ENCODE measurements around the gene PSMD3. TPM values are rescaled to one million over a fixed set of nuclear protein-coding genes. Genes with fewer than 3 reads are reported as not detected.

Gene PSMD3
- total RNA-seq, 1 experiment from 2014 or later, result 174 TPM

DNA sequence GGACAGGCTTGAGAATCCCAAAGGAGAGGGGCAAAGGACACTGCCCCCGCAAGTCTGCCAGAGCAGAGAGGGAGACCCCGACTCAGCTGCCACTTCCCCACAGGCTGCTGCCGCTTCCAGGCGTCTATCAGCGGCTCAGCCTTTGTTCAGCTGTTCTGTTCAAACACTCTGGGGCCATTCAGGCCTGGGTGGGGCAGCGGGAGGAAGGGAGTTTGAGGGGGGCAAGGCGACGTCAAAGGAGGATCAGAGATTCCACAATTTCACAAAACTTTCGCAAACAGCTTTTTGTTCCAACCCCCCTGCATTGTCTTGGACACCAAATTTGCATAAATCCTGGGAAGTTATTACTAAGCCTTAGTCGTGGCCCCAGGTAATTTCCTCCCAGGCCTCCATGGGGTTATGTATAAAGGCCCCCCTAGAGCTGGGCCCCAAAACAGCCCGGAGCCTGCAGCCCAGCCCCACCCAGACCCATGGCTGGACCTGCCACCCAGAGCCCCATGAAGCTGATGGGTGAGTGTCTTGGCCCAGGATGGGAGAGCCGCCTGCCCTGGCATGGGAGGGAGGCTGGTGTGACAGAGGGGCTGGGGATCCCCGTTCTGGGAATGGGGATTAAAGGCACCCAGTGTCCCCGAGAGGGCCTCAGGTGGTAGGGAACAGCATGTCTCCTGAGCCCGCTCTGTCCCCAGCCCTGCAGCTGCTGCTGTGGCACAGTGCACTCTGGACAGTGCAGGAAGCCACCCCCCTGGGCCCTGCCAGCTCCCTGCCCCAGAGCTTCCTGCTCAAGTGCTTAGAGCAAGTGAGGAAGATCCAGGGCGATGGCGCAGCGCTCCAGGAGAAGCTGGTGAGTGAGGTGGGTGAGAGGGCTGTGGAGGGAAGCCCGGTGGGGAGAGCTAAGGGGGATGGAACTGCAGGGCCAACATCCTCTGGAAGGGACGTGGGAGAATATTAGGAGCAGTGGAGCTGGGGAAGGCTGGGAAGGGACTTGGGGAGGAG is 34.7 kb downstream of the PSMD3 start, which contains the start of gene CSF3:
Gene CSF3 (plus strand): TSS at position 436 of the 993 bp plus-strand sequence. CDS start 35 bp downstream, at position 471.
- TF ChIP-seq, protein P1, sequence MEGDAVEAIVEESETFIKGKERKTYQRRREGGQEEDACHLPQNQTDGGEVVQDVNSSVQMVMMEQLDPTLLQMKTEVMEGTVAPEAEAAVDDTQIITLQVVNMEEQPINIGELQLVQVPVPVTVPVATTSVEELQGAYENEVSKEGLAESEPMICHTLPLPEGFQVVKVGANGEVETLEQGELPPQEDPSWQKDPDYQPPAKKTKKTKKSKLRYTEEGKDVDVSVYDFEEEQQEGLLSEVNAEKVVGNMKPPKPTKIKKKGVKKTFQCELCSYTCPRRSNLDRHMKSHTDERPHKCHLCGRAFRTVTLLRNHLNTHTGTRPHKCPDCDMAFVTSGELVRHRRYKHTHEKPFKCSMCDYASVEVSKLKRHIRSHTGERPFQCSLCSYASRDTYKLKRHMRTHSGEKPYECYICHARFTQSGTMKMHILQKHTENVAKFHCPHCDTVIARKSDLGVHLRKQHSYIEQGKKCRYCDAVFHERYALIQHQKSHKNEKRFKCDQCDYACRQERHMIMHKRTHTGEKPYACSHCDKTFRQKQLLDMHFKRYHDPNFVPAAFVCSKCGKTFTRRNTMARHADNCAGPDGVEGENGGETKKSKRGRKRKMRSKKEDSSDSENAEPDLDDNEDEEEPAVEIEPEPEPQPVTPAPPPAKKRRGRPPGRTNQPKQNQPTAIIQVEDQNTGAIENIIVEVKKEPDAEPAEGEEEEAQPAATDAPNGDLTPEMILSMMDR (conservative IDR thresholded peaks at IDR 0.05), result no peak
- Histone ChIP-seq H3T11ph (ENCODE audit: low read length) (no peak within 1 kb of the TSS), H2BK120ac (ENCODE audit: low read depth, low read length, poor library complexity, severe bottlenecking) (no peak within 1 kb of the TSS), H3K56ac (ENCODE audit: insufficient read length, low read depth, low read length) (no peak within 1 kb of the TSS), H3K18ac (ENCODE audit: insufficient read length, low read depth, low read length) (peak within 1 kb of the TSS; percentile 19), H3K79me1 (ENCODE audit: insufficient read depth, low read depth, low read length, poor library complexity, severe bottlenecking) (no peaks in the 10 kb centered on the region), H4K91ac (ENCODE audit: insufficient read length, low read depth, low read length) (no peak within 1 kb of the TSS), H4K8ac (replicated peaks; ENCODE audit: insufficient read length, low read depth, low read length) (no peak within 1 kb of the TSS), H3K4me1 (ENCODE audit: insufficient read depth, low read length) (peaks cover 4% of the 10 kb centered on the region; the same call in 1 of the 2 replicates), H3K14ac (ENCODE audit: insufficient read depth, low read length) (peak within 1 kb of the TSS; percentile 17; the same call in 1 of the 2 replicates), H2BK5ac (ENCODE audit: insufficient read length, low read length) (no peak within 1 kb of the TSS), H4K20me1 (ENCODE audit: control insufficient read depth, insufficient read depth, insufficient read length) (no peaks in the 10 kb centered on the region), H3K4ac (ENCODE audit: low read depth, low read length) (no peak within 1 kb of the TSS), H3K9me3 (ENCODE audit: control insufficient read depth, low read depth, low read length) (no peaks in the 10 kb centered on the region), H3K27ac (ENCODE audit: insufficient read length, low read depth, low read length) (no peak within 1 kb of the TSS), H2BK15ac (ENCODE audit: low read depth, low read length) (no peak within 1 kb of the TSS), H3K79me2 (ENCODE audit: insufficient read depth, low read length) (no peaks in the 10 kb centered on the region), H3K4me2 (ENCODE audit: insufficient read depth, insufficient read length, low read length) (no peak within 1 kb of the TSS), H2BK20ac (ENCODE audit: low read depth, low read length, poor library complexity, severe bottlenecking) (no peak within 1 kb of the TSS), H3K23me2 (ENCODE audit: insufficient read length, low read depth, low read length, poor library complexity, severe bottlenecking) (no peaks in the 10 kb centered on the region), H3K23ac (ENCODE audit: insufficient read length, low read depth, low read length) (no peak within 1 kb of the TSS), H3K27me3 (ENCODE audit: insufficient read depth, low read length) (no peaks in the 10 kb centered on the region), H2BK12ac (ENCODE audit: insufficient read length, low read depth, low read length) (no peak within 1 kb of the TSS), H3K9ac (ENCODE audit: extremely low read depth, insufficient read length, low read length) (no peak within 1 kb of the TSS), H4K5ac (ENCODE audit: insufficient read length, low read depth, low read length) (no peak within 1 kb of the TSS), H2AFZ (ENCODE audit: low read length) (no peak within 1 kb of the TSS), H2AK5ac (ENCODE audit: insufficient read length, low read length) (no peak within 1 kb of the TSS)
- peaks cover 0 to 6% of the 10 kb centered on the region in 2 experiments; a peak in 2 of 5 replicates for H3K9me3 Mint-ChIP-seq
- DNase-seq, result no peak
- H3K27me3 Mint-ChIP-seq (ENCODE audit: low read depth), result peaks cover 3% of the 10 kb centered on the region
- WGBS (ENCODE audit: extremely low coverage, insufficient read length, low lambda C conversion rate), result no CpG with 5 or more reads among the region's 20 CpGs
- no peak within 1 kb of the TSS; a peak in 1 of 5 replicates for H3K4me3 Mint-ChIP-seq
- H3K4me1 Mint-ChIP-seq, result peaks cover 26 to 52% of the 10 kb centered on the region in 2 experiments
- H3K27ac Mint-ChIP-seq, result peak within 1 kb of the TSS in 2 of 3 experiments; percentile 52 to 73; a peak in 3 of 7 replicates
- peaks cover 5 to 13% (median 12%) of the 10 kb centered on the region in 3 experiments; a peak in 6 of 7 replicates for H3K36me3 Mint-ChIP-seq (ENCODE audit: insufficient read depth in 1 of 3, low read depth in 3 of 3)
